Measurements from ENCODE around the gene PLEKHB2. TPM values are rescaled to one million over a fixed set of nuclear protein-coding genes. Genes with fewer than 3 reads are reported as not detected.
"Not testable (repeated sequence)": the region's sequence is repeated elsewhere in the genome, so short reads cannot be mapped to it uniquely, and the experiment has no call there.

The PLEKHB2 gene
- polyA plus RNA-seq, 3 donors, result 53.9 to 172 (median 146) TPM

DNA sequence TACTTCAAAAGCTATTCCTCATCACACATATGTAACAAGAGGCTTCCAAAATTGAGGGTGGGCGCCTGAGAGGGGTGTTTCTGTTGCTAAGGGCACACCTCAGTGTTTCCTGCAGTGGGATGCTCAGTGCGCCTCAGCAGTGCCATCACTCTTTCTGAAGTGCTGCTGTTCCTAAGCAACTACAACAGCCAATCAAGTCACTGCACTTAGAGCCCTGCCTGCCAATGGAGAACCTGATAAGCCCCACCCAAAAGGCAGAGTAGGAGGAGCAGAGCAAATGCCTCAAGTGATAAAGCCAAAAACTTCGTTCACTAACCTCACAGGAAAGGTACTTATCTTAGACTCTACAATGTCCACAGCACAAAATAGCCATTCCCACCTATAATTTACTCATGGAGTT is 88.3 kb downstream of the PLEKHB2 start:
- H3K4me2 ChIP-seq (replicated peaks; ENCODE audit: extremely low read depth, low read length, poor library complexity, severe bottlenecking); H3K27me3 Mint-ChIP-seq (ENCODE audit: low read depth in 3 of 3); H3K36me3 ChIP-seq (replicated peaks in 1 of 2; ENCODE audit: control insufficient read depth in 1 of 2, insufficient read depth in 2 of 2, low read length in 2 of 2); H3K36me3 Mint-ChIP-seq; H3K9ac ChIP-seq (ENCODE audit: insufficient read depth, low read length, poor library complexity, severe bottlenecking); H3K4me1 ChIP-seq (ENCODE audit: control insufficient read depth in 1 of 2, insufficient read depth in 2 of 2, low read length in 2 of 2); H3K9me3 Mint-ChIP-seq; H3K9me3 ChIP-seq (replicated peaks in 1 of 2; ENCODE audit: control insufficient read depth in 1 of 2, insufficient read depth in 1 of 2, low read length in 2 of 2); H3K4me1 Mint-ChIP-seq; H3K27ac ChIP-seq (ENCODE audit: low read depth in 1 of 2, low read length in 2 of 2); H3K27ac Mint-ChIP-seq; intact Hi-C loops (cut with micrococcal nuclease); H4K20me1 ChIP-seq (ENCODE audit: insufficient read depth, low read length); DNase-seq; H3K4me3 ChIP-seq (replicated peaks in 1 of 3; ENCODE audit: low read depth in 2 of 3, low read length in 3 of 3); H3K27me3 ChIP-seq (ENCODE audit: control insufficient read depth in 2 of 2, insufficient read depth in 2 of 2, low read length in 2 of 2); H3K79me2 ChIP-seq (ENCODE audit: insufficient read depth, low read length); H3K4me3 Mint-ChIP-seq; H2AFZ ChIP-seq (ENCODE audit: insufficient read depth, low read depth, low read length, poor library complexity, severe bottlenecking): not testable (repeated sequence)
- no CpG with 5 or more reads among the region's 3 CpGs for WGBS (ENCODE audit: insufficient coverage)

- H3K4me3 Mint-ChIP-seq; H3K36me3 ChIP-seq (replicated peaks in 1 of 2; ENCODE audit: control insufficient read depth in 1 of 2, insufficient read depth in 2 of 2, low read length in 2 of 2); H3K79me2 ChIP-seq (ENCODE audit: insufficient read depth, low read length); H3K9me3 ChIP-seq (replicated peaks in 1 of 2; ENCODE audit: control insufficient read depth in 1 of 2, insufficient read depth in 1 of 2, low read length in 2 of 2); H3K27me3 Mint-ChIP-seq (ENCODE audit: low read depth in 3 of 3); DNase-seq; intact Hi-C loops (cut with micrococcal nuclease); H4K20me1 ChIP-seq (ENCODE audit: insufficient read depth, low read length); H3K4me3 ChIP-seq (replicated peaks in 1 of 3; ENCODE audit: low read depth in 2 of 3, low read length in 3 of 3); H3K27ac ChIP-seq (ENCODE audit: low read depth in 1 of 2, low read length in 2 of 2); H3K27ac Mint-ChIP-seq; H3K4me1 Mint-ChIP-seq; H3K4me1 ChIP-seq (ENCODE audit: control insufficient read depth in 1 of 2, insufficient read depth in 2 of 2, low read length in 2 of 2); H3K9ac ChIP-seq (ENCODE audit: insufficient read depth, low read length, poor library complexity, severe bottlenecking); H3K4me2 ChIP-seq (replicated peaks; ENCODE audit: extremely low read depth, low read length, poor library complexity, severe bottlenecking); H3K36me3 Mint-ChIP-seq; H2AFZ ChIP-seq (ENCODE audit: insufficient read depth, low read depth, low read length, poor library complexity, severe bottlenecking); H3K9me3 Mint-ChIP-seq; H3K27me3 ChIP-seq (ENCODE audit: control insufficient read depth in 2 of 2, insufficient read depth in 2 of 2, low read length in 2 of 2): not testable (repeated sequence)
- WGBS (ENCODE audit: insufficient coverage), result no CpG with 5 or more reads among the region's 2 CpGs
Observed at GRCh38 chr2:131196186-131196585, 91.0 kb downstream of the PLEKHB2 start.

Small RNA genes lying within 50 kb of the gene (small RNA-seq; reads per million reads assigned to genes)
- gene AC009477.1 (ENCODE audit: insufficient read length, low read depth), result not detected

Other genes with a start within 250 kb of the PLEKHB2 start
- gene FAM168B, start 11.9 kb upstream of the PLEKHB2 start, polyA plus RNA-seq, result 10 to 100 TPM; 20.5 to 33.2 (median 22.6) TPM
- under 1 TPM; 0.01 to 0.18 (median 0.10) TPM for gene POTEE, start 104.2 kb downstream of the PLEKHB2 start, polyA plus RNA-seq

Measured in CD14-positive monocyte (primary cell).